SK-N-SH (cell line): Measurements from ENCODE around the gene KCND3. TPM values are rescaled to one million over a fixed set of nuclear protein-coding genes. Genes with fewer than 3 reads are reported as not detected.

ENCODE experiments used
- CTCF ChIA-PET: fragments of 300-600, 350-600 bp; formaldehyde crosslinking; extraction: SDS; loops from one replicate; lab custom pipeline; 2021; lab: Yijun Ruan, JAX
- POLR2A ChIA-PET: fragments of 350-600 bp; sonication (Branson Sonifier 250); formaldehyde crosslinking; extraction: SDS; loops from one replicate; lab custom pipeline; 2020; ENCODE audit warnings: antibody characterized with exemption, inconsistent platforms; lab: Yijun Ruan, JAX
- DNase-seq: peaks from one replicate; pipeline ENCODE4 v3.0.0; 2012
- H2AFZ ChIP-seq: fragments of 200-600 bp; sonication (generic); 2 replicates; pipeline ENCODE4 v1.8.1; 2016; ENCODE audit warnings: antibody characterized with exemption, mild to moderate bottlenecking, low read depth
- H3F3A ChIP-seq: fragments of 200-600 bp; sonication (generic); replicated peaks from 2 replicates; pipeline ENCODE3; 2016; ENCODE audit warnings: antibody characterized with exemption, mild to moderate bottlenecking; ENCODE audit not compliant: insufficient read depth
- H3K27ac ChIP-seq, 2 experiments: fragments of 200-500 bp in 1 of 2; fragments of 200-600 bp in 1 of 2; sonication (Bioruptor generic) in 1 of 2; sonication (generic), shearing (Covaris generic) in 1 of 2; 2 replicates each; pipeline versions ENCODE4 v1.5.1 to v1.6.1; 2014 to 2016; ENCODE audit warnings: low read depth in 2 of 2, inconsistent platforms in 1 of 2, low read length in 1 of 2, mild to moderate bottlenecking in 1 of 2, mixed read lengths in 1 of 2
- H3K27me3 ChIP-seq: fragments of 200-600 bp; sonication (generic), shearing (Covaris generic); 2 replicates; pipeline ENCODE4 v1.6.1; 2016; ENCODE audit warnings: mixed run types; ENCODE audit not compliant: insufficient read depth
- H3K36me3 ChIP-seq, 2 experiments: fragments of 200-500 bp in 1 of 2; fragments of 200-600 bp in 1 of 2; sonication (Bioruptor generic) in 1 of 2; sonication (generic) in 1 of 2; replicated peaks in 1 of 2; 2 replicates each; pipeline versions ENCODE3 to v1.5.1; 2014 to 2016; ENCODE audit warnings: low read length in 1 of 2, mild to moderate bottlenecking in 1 of 2; ENCODE audit not compliant: insufficient read depth in 2 of 2, control insufficient read depth in 1 of 2
- H3K4me1 ChIP-seq, 2 experiments: fragments of 200-500 bp in 1 of 2; fragments of 200-600 bp in 1 of 2; sonication (Bioruptor generic) in 1 of 2; sonication (generic), shearing (Covaris generic) in 1 of 2; 2 replicates each; pipeline versions ENCODE4 v1.5.1 to v1.6.1; 2014 to 2016; ENCODE audit warnings: low read depth in 1 of 2, low read length in 1 of 2, mixed run types in 1 of 2; ENCODE audit not compliant: insufficient read depth in 2 of 2, control insufficient read depth in 1 of 2
- H3K4me2 ChIP-seq: fragments of 200-600 bp; sonication (generic), shearing (Covaris generic); 2 replicates; pipeline ENCODE4 v1.6.1; 2017; ENCODE audit warnings: mixed run types
- H3K4me3 ChIP-seq, 2 experiments: fragments of 200-500 bp in 1 of 2; fragments of 200-600 bp in 1 of 2; sonication (Bioruptor generic) in 1 of 2; sonication (generic), shearing (Covaris generic) in 1 of 2; 2 replicates each; pipeline versions ENCODE4 v1.5.1 to v1.8.1; 2014 to 2016; ENCODE audit warnings: low read depth in 2 of 2, inconsistent platforms in 1 of 2, low read length in 1 of 2, mild to moderate bottlenecking in 1 of 2, mixed read lengths in 1 of 2, moderate library complexity in 1 of 2
- H3K79me2 ChIP-seq: fragments of 200-600 bp; sonication (generic); 2 replicates; pipeline ENCODE4 v1.8.1; 2017; ENCODE audit warnings: mild to moderate bottlenecking; ENCODE audit not compliant: insufficient read depth
- H3K9ac ChIP-seq: fragments of 200-600 bp; sonication (generic); 2 replicates; pipeline ENCODE4 v1.6.1; 2017; ENCODE audit warnings: mixed run types
- H3K9me2 ChIP-seq: fragments of 200-600 bp; sonication (generic); 2 replicates; pipeline ENCODE4 v1.6.1; 2017; ENCODE audit warnings: mixed run types
- H3K9me3 ChIP-seq: fragments of 200-600 bp; sonication (generic); 2 replicates; pipeline ENCODE4 v1.6.1; 2017; ENCODE audit warnings: mixed run types, mild to moderate bottlenecking, moderate library complexity
- H4K20me1 ChIP-seq: fragments of 200-600 bp; sonication (generic); 2 replicates; pipeline ENCODE4 v1.6.1; 2017; ENCODE audit warnings: mild to moderate bottlenecking, mixed run types; ENCODE audit not compliant: insufficient read depth
- ELF1 ChIP-seq: IDR thresholded peaks from 2 replicates; pipeline ENCODE4 v1.4.0; 2012
- FOXJ3 ChIP-seq: sonication (generic); formaldehyde crosslinking; IDR thresholded peaks from 2 replicates; pipeline ENCODE4 v1.5.1; 2020; ENCODE audit warnings: mild to moderate bottlenecking, missing genetic modification reagents
- MXI1 ChIP-seq: IDR thresholded peaks from 2 replicates; pipeline ENCODE4 v1.6.1; 2012; ENCODE audit warnings: mild to moderate bottlenecking, low read depth, low read length, improper control_type of control experiment
- POLR2AphosphoS5 ChIP-seq: IDR thresholded peaks from 2 replicates; pipeline ENCODE4 v1.6.1; 2012; ENCODE audit warnings: low read depth, low read length
- RCOR1 ChIP-seq: fragments of 150-350 bp; IDR thresholded peaks from 2 replicates; pipeline ENCODE4 v1.6.1; 2017; ENCODE audit warnings: antibody characterized with exemption, low read length
- SIN3A ChIP-seq: IDR thresholded peaks from 2 replicates; pipeline ENCODE4 v1.6.1; 2012; ENCODE audit warnings: low read depth, mild to moderate bottlenecking, low read length, moderate library complexity, borderline replicate concordance
- TAF1 ChIP-seq: IDR thresholded peaks from 2 replicates; pipeline ENCODE4 v1.6.1; 2012; ENCODE audit warnings: low read depth, mild to moderate bottlenecking, low read length, moderate library complexity, borderline replicate concordance
- TEAD4 ChIP-seq: IDR thresholded peaks from 2 replicates; pipeline ENCODE4 v1.4.0; 2012; ENCODE audit warnings: mild to moderate bottlenecking, borderline replicate concordance; ENCODE audit not compliant: insufficient read depth
- WGBS: methylation state at CpG from one replicate; pipeline ENCODE4 v1.1.6; 2017; ENCODE audit warnings: low lambda C conversion rate; 5-methylcytosine and 5-hydroxymethylcytosine counted together
- polyA plus RNA-seq, 3 experiments: library from polyadenylated mRNA; depleted of rRNA; stranded (reverse); fragments of >200 nt; gene quantifications; 2 replicates each; pipeline ENCODE4 v1.2.3, GENCODE V29; 2012
- TF ChIP-seq, protein P1 (sequence below): IDR thresholded peaks from 2 replicates; pipeline ENCODE4 v1.6.1; 2012; ENCODE audit warnings: mild to moderate bottlenecking, low read depth, low read length, moderate library complexity
- TF ChIP-seq, protein P2 (sequence below): IDR thresholded peaks from 2 replicates; pipeline ENCODE4 v1.4.0; 2012; ENCODE audit warnings: low read depth, borderline replicate concordance
- TF ChIP-seq, protein P3 (sequence below): fragments of 200-600 bp; sonication (generic); IDR thresholded peaks from 2 replicates; pipeline ENCODE4 v1.6.1; 2017; ENCODE audit warnings: antibody characterized with exemption, mild to moderate bottlenecking, moderate library complexity
- TF ChIP-seq, protein P4 (sequence below): IDR thresholded peaks from 2 replicates; pipeline ENCODE4 v1.4.0; 2012; ENCODE audit warnings: low read depth
- TF ChIP-seq, protein P5 (sequence below): IDR thresholded peaks from 2 replicates; pipeline ENCODE4; 2012
- TF ChIP-seq, protein P6 (sequence below): IDR thresholded peaks from 2 replicates; pipeline ENCODE4 v1.4.0; 2012; ENCODE audit warnings: low read depth, borderline replicate concordance

Gene KCND3
- polyA plus RNA-seq, 1 of the 3 experiments (the other 2 are of a cell fraction) = not detected

DNA sequence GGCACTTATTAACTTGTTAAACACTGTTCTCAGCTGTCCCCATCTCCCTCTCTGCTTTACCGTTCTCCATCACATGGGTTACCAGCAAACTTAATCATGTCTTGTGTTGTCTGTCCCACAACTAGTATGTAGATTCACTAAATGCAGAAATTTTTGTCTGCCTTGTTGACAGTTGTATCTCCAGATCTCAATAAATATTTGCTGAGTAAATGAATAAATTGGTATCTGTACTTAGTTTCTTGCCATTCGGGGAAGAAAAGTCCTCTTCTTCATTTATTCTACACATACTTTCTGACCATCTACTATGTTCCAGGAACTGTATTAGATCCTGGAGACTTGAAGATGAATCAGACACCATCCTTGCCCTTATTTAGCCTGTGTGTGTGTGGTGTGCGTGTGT lies 97.9 kb downstream of the KCND3 start:
- WGBS = 35% methylated on average over 3 of the region's 3 CpGs
- no peak for TF ChIP-seq MXI1
- TF ChIP-seq TEAD4 = no peak
- TF ChIP-seq, protein P1, sequence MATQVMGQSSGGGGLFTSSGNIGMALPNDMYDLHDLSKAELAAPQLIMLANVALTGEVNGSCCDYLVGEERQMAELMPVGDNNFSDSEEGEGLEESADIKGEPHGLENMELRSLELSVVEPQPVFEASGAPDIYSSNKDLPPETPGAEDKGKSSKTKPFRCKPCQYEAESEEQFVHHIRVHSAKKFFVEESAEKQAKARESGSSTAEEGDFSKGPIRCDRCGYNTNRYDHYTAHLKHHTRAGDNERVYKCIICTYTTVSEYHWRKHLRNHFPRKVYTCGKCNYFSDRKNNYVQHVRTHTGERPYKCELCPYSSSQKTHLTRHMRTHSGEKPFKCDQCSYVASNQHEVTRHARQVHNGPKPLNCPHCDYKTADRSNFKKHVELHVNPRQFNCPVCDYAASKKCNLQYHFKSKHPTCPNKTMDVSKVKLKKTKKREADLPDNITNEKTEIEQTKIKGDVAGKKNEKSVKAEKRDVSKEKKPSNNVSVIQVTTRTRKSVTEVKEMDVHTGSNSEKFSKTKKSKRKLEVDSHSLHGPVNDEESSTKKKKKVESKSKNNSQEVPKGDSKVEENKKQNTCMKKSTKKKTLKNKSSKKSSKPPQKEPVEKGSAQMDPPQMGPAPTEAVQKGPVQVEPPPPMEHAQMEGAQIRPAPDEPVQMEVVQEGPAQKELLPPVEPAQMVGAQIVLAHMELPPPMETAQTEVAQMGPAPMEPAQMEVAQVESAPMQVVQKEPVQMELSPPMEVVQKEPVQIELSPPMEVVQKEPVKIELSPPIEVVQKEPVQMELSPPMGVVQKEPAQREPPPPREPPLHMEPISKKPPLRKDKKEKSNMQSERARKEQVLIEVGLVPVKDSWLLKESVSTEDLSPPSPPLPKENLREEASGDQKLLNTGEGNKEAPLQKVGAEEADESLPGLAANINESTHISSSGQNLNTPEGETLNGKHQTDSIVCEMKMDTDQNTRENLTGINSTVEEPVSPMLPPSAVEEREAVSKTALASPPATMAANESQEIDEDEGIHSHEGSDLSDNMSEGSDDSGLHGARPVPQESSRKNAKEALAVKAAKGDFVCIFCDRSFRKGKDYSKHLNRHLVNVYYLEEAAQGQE = no peak
- TF ChIP-seq FOXJ3 (CRISPR knock-in tag) = no peak
- TF ChIP-seq, protein P2, sequence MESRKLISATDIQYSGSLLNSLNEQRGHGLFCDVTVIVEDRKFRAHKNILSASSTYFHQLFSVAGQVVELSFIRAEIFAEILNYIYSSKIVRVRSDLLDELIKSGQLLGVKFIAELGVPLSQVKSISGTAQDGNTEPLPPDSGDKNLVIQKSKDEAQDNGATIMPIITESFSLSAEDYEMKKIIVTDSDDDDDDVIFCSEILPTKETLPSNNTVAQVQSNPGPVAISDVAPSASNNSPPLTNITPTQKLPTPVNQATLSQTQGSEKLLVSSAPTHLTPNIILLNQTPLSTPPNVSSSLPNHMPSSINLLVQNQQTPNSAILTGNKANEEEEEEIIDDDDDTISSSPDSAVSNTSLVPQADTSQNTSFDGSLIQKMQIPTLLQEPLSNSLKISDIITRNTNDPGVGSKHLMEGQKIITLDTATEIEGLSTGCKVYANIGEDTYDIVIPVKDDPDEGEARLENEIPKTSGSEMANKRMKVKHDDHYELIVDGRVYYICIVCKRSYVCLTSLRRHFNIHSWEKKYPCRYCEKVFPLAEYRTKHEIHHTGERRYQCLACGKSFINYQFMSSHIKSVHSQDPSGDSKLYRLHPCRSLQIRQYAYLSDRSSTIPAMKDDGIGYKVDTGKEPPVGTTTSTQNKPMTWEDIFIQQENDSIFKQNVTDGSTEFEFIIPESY = no peak
- TF ChIP-seq SIN3A = no peak
- TF ChIP-seq, protein P3, sequence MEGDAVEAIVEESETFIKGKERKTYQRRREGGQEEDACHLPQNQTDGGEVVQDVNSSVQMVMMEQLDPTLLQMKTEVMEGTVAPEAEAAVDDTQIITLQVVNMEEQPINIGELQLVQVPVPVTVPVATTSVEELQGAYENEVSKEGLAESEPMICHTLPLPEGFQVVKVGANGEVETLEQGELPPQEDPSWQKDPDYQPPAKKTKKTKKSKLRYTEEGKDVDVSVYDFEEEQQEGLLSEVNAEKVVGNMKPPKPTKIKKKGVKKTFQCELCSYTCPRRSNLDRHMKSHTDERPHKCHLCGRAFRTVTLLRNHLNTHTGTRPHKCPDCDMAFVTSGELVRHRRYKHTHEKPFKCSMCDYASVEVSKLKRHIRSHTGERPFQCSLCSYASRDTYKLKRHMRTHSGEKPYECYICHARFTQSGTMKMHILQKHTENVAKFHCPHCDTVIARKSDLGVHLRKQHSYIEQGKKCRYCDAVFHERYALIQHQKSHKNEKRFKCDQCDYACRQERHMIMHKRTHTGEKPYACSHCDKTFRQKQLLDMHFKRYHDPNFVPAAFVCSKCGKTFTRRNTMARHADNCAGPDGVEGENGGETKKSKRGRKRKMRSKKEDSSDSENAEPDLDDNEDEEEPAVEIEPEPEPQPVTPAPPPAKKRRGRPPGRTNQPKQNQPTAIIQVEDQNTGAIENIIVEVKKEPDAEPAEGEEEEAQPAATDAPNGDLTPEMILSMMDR = no peak
- TF ChIP-seq, protein P4, sequence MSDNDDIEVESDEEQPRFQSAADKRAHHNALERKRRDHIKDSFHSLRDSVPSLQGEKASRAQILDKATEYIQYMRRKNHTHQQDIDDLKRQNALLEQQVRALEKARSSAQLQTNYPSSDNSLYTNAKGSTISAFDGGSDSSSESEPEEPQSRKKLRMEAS = no peak
- no peak for TF ChIP-seq RCOR1
- TF ChIP-seq TAF1 = no peak
- no peak for TF ChIP-seq ELF1
- TF ChIP-seq POLR2AphosphoS5 = no peak
- TF ChIP-seq, protein P5, sequence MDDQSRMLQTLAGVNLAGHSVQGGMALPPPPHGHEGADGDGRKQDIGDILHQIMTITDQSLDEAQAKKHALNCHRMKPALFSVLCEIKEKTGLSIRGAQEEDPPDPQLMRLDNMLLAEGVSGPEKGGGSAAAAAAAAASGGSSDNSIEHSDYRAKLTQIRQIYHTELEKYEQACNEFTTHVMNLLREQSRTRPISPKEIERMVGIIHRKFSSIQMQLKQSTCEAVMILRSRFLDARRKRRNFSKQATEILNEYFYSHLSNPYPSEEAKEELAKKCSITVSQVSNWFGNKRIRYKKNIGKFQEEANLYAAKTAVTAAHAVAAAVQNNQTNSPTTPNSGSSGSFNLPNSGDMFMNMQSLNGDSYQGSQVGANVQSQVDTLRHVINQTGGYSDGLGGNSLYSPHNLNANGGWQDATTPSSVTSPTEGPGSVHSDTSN = no peak
- TF ChIP-seq, protein P6, sequence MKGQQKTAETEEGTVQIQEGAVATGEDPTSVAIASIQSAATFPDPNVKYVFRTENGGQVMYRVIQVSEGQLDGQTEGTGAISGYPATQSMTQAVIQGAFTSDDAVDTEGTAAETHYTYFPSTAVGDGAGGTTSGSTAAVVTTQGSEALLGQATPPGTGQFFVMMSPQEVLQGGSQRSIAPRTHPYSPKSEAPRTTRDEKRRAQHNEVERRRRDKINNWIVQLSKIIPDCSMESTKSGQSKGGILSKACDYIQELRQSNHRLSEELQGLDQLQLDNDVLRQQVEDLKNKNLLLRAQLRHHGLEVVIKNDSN = no peak
- DNase-seq = no peak

More for the DNA sequence above, 97.9 kb downstream of the KCND3 start:
- no peaks in the 10 kb centered on the region for H3K79me2 ChIP-seq
- CTCF ChIA-PET = interaction anchor here (1.0 kb wide), 1 partner anchor 20 kb away, joined by 3 read pairs; no protein-coding TSS in a partner anchor
- H3K4me3 ChIP-seq = no peak overlapping the region
- H3K27me3 ChIP-seq = no peaks in the 10 kb centered on the region; the same call in 1 of the 2 replicates
- no peak overlapping the region for H3K27ac ChIP-seq
- H3K36me3 ChIP-seq = no peaks in the 10 kb centered on the region
- POLR2A ChIA-PET = interaction anchor here (0.6 kb wide), 1 partner anchor 12 kb away, joined by 3 read pairs; no protein-coding TSS in a partner anchor
- no peaks in the 10 kb centered on the region for H4K20me1 ChIP-seq
- H3K9ac ChIP-seq = no peak overlapping the region
- no peaks in the 10 kb centered on the region for H3K9me2 ChIP-seq
- no peak overlapping the region for H2AFZ ChIP-seq
- no peaks in the 10 kb centered on the region for H3K9me3 ChIP-seq
- H3K4me2 ChIP-seq = no peak overlapping the region
- peaks cover 0 to 10% of the 10 kb centered on the region in 2 experiments; a peak in 1 of 4 replicates for H3K4me1 ChIP-seq
- no peaks in the 10 kb centered on the region for H3F3A ChIP-seq
